ENCODE measurements around the gene IQSEC3.
"Not testable (repeated sequence)": the region's sequence is repeated elsewhere in the genome, so short reads cannot be mapped to it uniquely, and the experiment has no call there.

The IQSEC3 gene

DNA sequence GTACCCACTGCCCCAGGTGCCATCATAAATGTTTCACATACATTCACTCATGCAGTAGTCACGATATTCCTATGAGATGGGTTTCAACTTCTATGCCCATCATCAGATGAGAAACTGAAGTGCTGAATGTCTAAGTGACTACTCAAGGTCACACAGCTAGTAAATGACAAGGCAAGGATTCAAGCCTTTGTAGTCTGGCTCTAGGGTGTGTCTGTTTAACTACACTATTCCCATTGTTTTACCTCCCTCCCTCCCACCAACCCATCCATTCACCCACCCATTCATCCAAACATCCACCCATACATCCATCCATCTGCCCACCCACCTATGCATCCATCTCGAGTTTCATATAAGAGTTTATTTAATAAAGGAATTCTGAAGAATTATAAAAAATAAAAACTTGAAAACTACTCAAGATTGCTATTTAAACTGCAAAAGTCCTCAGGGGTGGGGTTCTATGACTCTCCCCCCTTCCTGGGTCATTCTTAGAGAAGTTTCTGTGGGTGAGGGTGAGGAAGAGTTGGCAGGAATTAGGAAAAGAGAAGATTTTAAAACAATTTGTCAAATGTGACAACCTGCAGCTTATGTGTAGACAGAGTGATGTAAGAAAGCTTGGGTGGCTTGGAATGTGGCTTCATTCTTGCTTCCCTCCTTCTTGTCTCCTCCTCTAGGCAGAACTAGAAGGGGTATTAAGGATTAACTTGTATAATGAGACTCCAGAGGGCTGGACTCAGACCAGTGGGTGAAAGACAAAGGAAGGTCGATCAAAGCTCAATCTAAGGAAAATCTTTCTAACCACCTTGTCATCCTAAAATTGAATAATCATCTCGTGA, 13.4 kb upstream of the IQSEC3 start:
- DNase-seq: not testable (repeated sequence)

DNA sequence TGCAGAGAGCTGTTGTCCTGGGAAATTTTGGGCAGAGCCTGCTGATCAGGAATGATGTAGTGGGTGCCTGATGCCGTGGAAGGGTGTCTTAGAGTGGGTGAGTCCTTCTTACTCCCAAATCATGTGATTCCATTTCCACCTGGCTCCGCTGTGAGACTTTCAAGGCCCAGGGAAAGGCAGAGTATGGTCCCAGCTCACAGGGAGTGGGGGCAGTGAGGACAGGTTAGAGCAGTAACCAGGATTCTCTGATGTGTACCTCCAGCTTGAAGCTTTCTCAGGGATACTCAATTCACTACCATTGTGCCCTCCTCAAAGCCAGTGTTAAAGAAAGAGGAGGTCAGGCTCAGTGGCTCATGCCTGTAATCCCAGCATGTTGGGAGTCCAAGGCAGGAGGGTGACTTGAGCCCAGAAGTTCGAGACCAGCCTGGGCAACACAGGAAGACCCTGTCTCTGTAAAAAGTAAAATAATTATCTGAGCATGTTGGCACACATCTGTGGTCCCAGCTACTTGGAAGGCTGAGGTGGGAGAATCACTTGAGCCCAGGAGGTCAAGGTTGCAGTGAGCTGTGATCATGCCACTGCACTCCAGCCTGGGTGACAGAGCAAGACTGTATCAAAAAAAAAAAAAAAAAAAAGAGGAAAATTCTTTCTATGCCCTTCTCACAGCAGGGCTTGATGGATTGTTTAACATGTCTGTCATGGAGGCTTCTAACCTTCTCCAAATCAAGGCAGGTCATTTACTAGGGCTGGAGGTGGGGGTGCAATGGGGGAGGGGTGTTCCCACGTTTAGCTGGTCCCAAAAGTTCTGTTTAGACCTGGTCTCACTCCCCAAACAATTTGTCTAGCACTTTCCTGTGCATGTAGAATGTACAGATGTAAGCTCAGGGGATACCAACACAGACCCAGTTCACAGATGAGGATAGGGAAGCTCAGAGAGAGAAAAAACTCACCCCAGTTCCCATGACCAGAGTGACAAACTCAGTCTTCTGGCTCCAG, 12.5 kb upstream of the IQSEC3 start:
- DNase-seq: no peak

DNA sequence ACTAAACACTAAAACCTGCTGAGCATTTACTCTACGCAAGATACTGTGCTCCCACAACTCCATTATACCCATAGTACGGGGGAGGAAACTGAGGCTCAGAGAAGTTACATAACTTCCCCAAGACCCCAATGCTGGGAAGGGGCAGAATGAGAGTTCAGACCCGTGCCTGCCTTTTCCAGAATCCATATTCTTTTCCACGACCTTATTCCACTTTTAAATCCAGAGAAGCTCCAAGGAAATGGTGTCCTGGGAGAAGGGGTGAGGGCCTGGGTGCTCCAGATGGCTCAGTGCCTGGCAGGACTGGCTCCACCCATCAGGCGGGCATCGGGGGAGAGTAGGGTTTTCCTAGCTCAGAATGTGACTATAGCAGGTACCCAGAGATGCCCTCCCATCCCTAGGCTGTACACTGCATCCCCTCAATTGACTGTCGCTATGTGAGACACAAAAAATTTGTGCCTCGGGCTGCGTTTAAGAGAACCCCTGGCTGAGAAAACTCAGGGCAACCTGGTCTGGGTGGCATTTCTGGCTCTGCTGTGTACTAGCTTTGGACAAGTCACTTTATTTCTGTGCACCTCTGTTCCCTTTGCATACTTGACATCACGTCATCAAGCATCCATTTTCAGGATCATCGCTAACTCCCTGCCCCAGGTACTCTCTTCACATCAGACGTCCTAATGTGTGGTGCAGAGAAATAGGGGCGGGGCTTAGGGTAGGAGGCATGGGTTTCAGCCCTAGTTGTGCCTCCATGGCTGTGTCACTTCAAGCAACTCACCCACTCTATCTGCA, 11.6 kb upstream of the IQSEC3 start:
- DNase-seq: no peak

DNA sequence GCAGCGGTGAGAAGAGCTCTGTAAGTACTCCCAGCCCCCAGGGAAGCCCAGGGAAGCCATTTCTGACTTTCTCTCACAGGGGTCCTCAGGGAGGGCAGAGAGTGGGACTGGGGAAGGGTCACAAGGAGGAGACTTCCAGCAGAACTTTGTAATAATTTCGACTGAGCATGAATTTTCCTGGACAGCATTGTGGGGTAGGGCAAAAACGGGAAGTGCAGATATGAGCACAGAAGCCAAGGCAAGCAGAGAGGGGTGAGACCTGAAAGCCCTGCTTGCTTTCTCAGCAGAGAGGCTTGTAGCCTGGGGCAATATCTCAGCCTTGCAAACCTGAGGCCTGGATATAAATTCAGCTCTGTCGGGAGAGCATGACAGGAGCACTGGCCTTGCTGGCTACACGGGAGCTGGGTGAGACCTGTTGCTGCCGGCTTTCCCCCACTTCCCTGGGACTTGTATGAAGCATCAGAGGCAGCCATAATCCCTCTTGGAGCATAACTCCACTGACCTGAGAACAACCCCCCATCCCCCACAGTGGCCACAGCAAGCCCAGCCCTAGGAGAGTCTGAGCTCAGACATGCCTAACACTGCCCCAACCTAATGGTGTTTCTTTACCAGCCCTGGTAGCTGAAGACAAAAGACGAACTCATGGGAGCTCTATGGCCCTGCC, 9.8 kb upstream of the IQSEC3 start:
- DNase-seq: no peak

DNA sequence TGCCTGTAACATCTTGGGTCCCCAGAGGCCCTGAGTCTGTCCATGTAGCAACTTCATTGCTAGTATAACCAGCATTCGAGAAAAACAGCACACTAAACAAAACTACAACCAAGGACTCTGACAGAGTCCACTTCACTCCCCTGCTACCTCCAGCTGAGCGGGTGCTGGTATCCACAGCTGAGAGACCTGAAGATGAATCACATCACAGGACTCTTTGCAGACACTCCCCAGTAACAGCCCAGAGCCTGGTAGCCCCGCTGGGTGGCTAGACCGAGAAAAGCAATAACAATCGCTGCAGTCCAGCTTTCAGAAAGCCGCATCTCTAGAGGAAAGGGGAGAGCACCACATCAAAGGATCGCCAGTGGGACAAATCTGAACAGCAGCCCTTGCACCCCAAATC, 9.0 kb upstream of the IQSEC3 start:
- no peak for DNase-seq

DNA sequence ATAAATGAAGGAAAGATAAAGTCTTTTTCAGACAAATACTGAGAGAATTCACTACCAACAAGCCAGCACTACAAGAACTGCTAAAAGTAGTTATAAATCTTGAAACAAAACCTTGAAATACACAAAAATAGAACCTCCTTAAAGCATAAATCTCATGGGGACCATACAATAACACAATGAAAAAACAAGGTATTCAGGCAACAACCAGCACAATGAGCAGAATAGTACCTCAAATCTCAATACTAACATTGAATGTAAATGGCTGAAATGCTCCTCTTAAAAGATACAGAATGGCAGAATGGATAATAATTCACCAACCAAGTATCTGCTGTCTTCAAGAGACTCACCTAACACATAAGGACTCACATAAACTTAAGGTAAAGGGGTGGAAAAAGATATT, 7.7 kb upstream of the IQSEC3 start:
- DNase-seq: no peak

DNA sequence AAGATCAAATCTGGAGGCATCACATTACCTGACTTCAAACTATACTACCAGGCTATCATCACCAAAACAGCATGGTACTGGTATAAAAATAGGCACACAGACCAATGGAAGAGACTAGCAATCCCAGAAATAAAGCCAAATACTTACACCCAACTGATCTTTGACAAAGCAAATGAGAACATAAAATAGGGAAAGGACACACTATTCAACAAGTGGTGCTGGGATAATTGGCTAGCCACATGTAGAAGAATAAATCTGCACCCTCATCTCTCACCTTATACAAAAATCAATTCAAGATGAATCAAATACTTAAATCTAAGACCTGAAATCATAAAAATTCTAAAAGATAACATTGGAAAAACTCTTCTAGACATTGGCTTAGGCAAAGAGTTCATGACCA, 4.7 kb upstream of the IQSEC3 start:
- not testable (repeated sequence) for DNase-seq

DNA sequence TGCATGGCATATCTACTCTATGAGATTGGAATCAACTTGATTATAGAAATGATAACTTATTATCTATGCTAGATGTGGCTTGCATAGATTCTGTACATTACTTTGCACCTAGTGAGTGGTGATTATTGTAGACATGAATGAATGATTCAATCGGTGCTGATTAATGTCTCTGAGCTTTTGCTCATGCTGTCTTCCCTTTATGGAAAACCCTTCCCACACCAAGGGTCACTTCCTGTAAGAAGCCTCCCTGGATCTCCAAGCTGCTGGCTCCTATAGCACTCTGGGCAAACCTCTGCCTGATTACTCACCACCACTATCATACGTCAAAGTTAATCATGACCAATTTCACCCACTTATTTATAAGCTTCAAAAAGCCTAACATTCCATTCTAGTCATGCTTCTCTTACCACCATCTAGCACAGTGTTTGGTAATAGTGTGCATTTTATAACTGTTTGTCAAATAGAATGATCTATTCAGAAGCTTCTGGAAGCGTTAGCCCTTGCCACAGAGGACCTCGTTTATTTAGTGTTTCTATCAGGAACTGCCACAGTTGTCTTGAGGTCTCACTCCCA, 990 bp upstream of the IQSEC3 start:
- not testable (repeated sequence) for DNase-seq

DNA sequence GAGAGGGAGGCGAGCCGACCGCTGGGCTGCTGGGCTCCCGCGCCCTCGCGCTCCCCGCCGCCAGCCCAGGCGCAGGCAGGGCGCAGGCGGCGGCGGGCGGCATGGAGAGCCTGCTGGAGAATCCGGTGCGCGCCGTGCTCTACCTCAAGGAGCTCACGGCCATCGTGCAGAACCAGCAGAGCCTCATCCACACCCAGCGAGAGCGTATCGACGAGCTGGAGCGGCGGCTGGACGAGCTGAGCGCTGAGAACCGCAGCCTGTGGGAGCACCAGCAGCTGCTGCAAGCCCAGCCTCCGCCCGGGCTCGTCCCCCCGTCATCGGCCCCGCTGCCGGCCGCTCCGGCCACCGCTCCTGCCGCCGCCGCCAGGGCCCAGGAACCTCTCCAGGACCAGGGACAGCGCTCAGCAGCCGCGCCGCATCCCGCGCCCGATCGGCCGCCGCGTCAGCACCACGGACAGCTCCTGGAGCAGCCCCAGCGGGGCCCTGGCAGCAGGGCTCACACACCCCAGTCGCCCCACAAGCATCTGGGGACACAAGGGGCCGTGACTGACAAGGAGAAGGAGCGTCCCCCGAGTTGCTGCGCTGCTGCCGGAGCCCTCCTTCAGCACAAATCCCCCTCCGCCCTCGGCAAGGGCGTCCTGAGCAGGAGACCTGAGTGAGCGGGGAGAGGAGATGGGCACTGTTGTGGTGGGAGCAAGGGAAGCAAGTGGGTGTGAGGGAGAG, 376 bp downstream of the IQSEC3 start:
- DNase-seq: not testable (repeated sequence)

DNA sequence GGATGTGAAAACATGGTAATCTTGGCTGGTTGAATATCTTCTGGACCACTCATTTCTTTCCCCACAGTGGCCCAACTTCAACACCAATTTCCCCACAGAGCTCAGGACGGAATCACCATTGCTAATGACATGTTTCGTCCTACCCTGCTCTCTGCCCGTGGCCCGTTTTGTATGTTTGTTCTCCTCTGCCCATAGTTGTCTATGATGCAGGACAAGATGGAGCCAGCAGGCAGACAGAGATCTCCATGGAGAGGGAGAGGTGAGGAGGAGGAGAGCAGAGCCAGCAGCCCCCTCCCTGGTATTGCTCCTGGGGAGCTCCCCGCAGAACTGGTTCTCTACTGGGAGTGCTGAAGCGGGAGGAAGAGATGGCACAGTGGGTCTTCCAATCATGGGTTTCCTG, 3.1 kb downstream of the IQSEC3 start:
- DNase-seq: not testable (repeated sequence)

DNA sequence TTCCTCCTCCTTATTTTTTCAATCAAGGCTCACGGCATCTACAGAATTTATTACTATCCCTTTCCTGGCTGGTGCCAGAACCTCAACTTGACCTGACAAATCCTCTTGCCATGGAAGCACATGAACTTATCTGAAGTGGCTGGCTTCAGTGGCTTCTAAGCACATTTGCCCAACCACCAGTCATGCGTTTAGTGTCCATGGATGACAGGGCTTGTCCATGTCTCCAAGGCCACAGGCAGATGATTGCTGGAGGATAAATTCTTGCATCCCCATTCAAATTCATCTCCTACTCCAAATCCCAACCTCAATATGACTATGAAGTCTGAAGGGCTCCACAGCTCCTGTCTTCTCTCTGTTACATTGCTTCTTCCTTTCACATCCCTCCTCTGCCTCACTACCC, 4.0 kb downstream of the IQSEC3 start:
- DNase-seq: not testable (repeated sequence)

DNA sequence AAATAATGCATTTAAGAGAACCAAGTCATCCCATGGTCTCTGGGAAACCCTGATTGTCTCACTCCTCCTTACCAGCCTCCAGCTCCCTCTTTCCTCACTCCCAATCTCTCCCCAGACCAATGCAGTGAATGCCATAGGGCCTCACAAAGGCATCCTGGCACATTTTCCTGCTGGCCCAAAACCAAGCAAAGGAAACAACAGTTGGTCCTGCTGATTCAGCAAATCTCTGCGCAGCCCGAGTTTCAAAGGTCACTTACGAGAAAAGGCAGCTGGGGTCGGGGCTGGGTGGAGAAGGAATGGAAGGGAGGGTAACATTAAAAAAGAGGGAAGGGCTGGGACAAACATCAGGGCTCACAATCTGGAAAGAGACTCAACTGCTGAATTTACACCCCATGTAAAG, 5.5 kb downstream of the IQSEC3 start:
- not testable (repeated sequence) for DNase-seq

DNA sequence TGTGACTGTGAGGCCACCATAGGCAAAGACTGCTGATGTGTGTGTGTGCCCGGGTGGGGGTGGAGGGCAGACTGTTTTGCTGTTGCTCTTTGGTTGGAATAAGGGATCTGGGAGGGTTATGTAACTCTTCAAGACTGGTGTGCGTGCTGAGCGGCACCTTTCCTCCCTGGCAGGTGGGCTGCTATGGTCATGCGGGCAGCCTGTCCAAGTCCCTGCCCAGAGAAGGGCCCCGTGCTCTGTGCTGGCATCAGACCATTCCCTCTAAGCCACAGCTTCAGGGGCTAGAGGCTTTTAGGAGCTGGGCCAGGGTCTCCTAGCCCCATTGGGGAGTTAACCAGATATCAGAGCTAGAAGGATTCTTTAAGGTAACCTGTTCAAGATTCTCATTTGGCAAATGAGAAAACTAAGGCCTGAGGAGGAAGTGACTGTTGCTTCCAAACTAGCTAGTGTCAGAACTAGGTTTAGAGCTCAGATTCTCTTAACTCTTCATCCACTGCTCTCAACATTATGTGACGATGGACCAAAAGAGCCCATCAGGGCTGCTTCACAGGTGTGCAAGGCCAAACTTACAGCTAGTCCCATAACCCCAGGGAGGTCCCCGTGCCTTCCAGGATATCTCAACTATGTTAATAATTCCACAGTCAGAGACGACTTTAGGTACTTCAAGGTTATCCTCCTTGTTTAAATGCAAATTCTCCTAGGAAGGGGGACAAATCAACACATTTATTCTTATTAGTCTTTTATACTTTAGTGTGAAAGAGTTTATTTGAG, 8.0 kb downstream of the IQSEC3 start:
- not testable (repeated sequence) for DNase-seq

DNA sequence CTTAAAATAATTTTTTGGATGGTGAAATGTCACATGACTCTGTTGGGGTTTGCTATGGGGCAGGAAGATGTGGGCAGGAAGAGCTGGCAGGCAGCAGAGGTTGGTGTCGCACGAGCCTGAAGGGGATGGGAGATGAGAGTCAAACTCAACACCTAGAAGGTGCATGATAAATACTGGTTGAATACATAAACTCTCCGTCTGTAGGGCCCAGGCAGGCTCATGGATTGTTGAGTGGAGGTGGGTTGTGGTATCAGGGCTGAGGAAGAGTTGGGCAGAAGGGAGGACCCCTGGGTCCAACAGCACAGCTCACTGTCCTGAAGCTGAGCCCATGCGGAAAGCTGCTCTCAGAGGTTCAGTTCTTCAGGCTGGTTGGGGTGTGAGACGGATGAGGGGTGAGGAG, 9.0 kb downstream of the IQSEC3 start:
- DNase-seq: not testable (repeated sequence)

DNA sequence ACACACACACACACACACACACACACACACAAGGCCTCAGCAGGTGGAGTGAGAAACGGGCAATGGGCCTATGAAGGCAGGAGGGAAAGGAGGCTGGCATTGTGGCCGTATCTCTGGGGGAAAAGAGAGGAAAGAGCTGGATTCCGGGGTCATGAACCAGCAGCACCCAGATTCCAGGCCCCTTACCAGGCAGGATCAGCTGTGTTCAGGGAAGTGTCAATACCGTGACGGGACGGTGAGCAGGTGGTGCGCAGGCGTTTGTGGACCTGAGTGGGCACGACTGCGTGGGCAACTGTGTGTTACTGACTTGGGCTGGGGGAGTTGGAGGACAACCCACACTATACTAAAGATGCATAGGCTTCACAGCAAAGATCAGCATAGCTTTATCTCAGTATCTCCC, 9.5 kb downstream of the IQSEC3 start:
- not testable (repeated sequence) for DNase-seq

DNA sequence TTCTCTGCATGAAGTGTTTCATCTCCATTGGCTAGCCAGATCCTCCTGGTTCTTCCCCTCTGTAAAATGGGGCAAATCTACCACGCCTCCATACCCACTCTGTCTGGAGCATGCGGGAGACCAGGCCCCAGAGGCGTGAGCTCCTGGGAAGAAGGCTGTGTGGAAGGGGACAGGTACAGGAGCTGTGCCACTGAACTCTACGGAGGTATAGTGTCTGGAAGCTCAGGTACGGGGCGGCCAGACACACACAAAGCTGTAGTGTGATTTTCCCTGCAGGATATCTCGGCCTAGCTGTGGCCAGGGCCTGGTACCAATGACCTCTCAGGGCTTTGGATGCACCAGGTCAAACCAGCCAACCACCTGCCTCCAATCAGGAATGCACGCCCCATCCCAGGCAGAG, 10.0 kb downstream of the IQSEC3 start:
- not testable (repeated sequence) for DNase-seq

DNA sequence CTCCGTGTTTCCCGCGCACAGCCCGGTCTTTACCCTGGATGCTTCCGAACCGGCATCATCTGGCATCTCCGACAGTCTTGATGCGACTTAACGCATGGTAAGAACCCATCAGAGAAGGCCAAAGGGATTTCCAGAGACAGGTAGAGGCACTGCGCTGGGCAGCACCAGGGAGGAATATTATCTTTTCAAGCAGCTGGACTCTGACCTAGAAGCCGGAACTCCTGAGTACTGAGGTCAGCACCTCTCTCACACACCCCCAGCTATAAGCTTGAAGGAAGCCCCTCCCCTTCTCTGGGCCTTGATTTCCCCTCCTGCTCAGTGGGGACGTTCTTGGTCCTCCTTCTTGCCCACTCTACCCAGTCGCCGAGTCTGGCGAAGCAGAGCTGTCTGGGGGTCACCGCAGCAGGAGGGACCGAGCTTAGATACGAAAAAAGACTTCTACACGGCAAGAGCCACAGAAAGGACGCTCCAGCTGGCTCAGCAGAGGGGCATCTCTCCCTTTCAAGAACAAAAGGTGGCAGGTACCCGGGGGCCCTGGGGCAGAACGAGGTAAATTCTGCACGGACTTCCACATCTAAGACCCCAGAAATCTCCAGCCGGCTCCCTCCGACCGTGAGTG, 10.6 kb downstream of the IQSEC3 start:
- not testable (repeated sequence) for DNase-seq

DNA sequence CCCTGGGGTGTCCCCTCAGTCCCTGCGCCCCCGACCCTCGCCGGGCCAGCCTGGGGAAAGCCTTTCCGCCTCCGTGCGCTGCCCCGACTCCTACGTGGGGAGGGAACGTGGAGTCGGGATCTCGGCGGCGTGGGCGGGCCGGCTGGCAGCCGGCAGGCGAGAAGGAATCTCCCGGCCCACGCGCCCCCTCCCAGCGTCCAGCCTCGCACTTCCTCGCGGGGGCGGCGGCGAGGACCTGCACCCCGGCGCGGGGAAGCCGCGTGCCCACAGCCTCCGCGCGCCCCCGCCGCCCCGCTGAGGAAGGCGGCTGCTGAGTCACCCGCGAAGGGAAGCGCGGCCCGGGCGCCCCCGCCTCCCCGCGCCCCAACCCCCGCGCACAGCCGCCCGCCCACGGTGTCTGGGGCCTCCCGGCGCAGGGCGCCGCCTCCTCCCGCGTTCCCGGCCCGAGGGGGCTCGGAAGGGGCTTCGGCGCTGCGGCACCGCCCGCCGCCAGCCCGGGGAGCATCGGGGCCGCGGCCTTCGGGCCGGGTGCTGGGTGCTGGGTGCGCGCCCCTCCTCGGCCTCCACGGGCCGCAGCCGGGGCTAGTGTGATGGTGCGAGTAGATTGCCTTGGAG, 11.3 kb downstream of the IQSEC3 start:
- DNase-seq: not testable (repeated sequence)

DNA sequence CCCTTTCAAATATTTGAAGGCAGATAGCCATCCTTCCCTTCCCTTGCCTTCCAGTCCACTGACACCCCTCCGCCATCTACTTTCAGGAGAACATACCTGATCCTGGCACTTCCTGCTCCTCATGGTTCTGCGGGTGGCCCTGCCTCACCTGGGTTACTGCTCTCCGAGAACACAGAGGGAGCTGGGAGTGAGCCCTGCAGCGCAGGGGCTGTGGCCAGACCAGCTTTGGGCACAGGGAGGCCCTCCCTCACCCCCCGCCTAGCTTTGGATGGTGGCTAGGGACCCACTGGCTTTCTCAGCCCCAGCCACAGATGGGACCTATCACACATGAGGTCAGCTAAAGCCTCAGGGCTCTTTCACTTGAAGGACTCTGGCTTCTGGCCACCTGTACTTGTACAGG, 12.4 kb downstream of the IQSEC3 start:
- no peak for DNase-seq
